Stimulated activated CD8-positive, alpha-beta memory T cell treated with anti-CD3 and anti-CD28 coated beads, Interleukin-7, amount 100 ng/mL, for 48 hours (primary cell): ENCODE results near the gene TEAD3.

ENCODE experiments used
- DNase-seq, 2 donors: peaks; one replicate each; pipeline ENCODE4 v3.0.0-alpha.2; 2020; ENCODE audit warnings: low read depth in 1 of 2; ENCODE audit errors: extremely low read depth in 1 of 2

The TEAD3 gene

DNA sequence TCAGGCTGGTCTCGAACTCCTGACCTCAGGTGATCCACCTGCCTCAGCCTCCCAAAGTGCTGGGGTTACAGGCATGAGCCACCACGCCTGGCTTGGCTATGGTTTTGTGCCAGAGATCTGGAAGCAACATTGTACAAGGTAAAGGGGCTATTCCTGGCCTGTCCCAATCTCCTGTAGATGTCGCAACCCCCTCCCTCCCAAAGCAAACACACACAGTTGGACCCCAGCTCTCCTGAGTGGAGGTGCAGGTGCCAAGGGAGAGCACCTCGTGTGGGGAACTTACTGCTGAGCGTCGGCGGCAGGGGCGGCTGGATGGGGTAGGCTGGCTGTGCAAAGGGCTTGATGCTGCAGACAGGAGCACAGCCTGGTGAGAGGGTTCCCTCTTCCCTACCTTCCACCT, 19.9 kb downstream of the TEAD3 start:
- DNase-seq = no peak

DNA sequence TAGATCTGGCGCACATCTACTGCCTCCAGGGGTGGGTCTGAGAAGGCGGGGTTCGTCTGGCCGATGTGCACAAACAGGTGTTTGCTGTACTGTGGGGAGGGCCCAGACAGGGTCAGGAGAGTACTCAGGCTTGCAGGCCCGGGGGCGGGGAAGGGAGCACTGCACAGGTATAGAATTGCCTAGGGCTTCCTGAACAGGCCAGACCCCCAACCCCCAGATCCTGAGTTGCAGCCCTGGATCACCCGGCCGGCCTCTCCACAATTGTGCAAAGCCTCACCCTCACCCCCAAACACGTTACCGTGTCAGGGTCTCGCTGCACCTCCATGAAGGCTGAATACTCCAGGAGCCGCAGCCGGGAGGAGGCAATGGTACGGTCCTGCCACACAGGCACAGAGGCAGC, 20.9 kb downstream of the TEAD3 start:
- no peak for DNase-seq

DNA sequence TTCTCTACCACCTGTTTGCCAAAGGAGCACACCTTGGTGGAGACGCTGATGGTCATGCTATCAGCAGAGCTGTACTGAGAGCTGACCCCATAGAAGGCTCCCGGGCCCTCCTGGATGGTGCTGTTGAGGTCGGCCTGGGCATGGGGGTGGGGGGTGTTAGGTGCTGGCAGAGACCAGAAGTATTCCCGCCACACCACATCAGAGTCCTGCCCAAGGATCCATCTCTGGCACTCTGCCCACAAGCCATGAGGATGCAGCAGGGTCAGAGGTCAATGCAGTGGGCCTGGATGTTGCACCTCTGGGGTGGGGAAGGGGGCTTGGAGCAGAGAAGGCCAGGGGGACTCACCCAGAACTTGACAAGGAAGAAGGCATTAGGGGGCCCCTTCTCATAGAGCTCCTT, 21.3 kb downstream of the TEAD3 start:
- DNase-seq = no peak

DNA sequence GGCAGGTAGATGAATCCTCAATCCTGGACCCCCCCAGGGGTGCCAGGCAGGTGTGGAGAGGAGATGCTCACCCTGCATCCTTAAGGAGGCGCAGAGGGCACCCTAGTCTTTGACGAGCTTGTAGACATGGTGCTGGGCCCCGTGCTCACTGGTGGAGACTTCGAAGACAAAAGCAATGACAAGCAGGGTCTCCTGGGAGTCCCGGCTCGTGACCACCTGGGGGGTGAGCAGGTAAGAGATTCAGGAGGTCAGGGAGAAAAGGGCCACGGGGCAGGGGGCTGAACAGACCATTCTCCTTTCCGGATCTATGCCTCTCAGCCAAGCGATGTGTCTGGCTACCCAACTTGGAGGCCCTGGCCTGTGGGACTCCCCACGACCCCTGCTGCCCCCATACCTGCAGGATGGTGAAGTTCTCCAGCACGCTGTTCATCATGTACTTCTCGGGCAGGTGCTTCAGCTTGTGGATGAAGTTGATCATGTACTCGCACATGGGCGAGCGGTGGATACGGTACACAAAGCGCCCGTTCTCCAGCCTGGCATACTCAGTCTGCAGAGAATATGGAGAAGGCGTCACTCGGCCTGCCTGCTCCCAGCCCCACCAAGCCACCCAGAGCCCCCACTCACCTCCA, 21.8 kb downstream of the TEAD3 start:
- no peak for DNase-seq

DNA sequence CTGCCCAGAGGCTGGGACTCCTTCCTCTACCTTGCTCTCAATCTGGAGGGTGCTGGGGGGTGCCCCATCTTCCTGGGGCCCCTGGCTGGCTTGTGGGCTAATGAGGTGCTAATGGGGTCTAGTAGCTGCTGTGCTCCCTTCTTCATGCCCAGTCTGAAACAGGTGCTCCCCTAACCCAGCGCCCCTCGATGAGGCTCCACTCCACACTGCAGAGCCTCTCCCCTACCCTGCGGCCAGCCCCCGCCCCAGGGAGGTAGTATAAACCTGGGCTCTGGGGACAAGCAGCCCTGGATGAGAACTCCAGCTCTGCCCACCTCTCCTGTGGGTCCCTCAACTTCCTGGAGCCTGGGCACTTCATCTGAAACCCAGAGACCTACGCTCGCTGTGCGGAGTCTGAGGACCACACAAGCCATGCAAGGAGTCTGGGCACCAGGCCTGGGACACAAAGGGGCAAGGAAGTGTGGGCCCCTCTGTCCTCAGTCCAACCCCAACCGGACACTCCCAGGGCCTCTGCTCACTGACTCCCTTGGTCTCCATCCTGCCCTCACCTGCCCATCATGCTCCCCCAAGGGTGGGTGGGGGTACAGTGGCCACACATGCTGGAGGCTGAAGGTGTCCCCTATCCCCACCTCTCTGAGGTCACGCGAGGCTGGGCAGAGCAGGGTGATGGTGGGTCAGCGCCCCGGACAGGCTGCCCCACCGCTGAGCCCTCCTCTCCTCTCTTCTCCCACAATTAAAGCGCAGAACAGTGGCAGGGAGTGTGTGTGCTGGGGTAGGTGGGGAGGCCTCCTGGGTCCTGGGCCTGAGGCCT, 22.5 kb downstream of the TEAD3 start:
- DNase-seq = no peak

DNA sequence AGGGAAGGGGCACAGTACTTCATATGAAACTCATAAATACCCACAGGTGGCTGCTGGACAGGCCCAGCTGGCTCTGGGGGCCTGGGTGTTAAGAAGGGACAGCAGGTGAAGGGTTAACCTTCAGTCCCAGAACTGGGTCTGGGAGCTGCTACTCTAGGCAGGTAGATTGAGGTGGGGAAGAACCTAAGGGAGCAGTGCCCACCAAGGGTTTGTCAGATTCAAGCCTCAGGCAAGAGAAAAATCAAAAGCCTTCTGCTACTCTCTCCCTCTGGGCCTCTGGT, 23.1 kb downstream of the TEAD3 start:
- no peak for DNase-seq

DNA sequence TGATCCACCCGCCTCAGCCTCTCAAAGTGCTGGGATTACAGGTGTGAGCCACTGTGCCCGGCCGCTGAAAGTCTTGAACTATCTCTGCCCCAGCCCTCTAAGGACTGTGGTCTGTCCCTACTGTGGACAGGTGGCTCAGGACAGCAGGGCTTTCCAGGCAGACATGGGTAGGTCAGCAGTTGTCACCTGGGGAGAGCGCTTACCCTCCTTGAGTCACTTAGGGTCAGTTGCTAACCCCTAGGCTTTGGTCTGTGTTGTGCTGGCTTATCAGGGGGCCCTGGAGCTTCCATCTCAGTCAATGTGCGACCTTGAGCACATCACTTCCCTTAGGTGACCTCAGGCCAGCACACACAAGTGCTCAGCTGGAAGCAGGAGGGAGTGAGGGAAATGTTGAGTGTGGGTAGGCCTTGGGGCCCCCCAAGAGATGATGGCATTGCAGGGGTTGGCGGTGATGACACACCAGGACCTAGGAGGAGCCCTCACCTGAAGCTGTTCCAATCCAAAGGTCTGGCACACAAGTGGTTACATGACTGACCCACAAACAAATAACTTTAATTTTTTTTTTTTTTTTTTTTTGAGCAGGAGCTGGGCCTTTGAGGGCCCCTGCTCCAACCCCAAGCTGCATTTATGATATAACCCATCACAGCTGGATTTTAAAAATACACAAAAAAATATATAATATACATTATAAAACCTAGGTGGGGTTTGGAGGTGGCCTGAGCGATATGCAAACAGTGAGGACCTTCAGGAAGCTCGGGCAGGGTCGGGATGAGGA, 23.6 kb downstream of the TEAD3 start:
- DNase-seq = peak in 1 of 2 donors; percentile 23

DNA sequence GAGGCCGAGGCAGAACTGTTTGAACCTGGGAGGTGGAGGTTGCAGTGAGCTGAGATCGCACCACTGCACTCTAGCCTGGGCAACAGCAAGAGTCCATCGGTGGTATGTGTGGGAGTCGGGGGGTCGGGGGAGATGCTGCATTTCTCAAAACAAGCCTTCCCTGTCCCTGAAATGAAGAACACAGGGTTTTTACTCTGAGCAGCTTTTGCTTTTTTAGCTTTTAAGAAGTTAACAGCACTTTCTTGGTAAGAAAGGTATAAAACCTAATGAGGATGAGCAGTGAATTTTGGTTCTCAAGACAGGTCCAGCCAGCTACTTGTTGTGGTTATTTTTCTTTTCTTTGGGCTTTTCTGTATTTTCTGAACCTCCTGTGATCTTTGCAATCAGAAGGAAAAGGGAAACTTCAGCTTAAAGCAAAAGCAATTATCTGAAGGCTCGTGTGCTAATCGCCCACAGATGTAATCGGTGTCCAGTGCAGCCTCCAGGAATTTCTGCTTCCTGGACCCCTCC, 25.0 kb downstream of the TEAD3 start:
- DNase-seq = no peak

DNA sequence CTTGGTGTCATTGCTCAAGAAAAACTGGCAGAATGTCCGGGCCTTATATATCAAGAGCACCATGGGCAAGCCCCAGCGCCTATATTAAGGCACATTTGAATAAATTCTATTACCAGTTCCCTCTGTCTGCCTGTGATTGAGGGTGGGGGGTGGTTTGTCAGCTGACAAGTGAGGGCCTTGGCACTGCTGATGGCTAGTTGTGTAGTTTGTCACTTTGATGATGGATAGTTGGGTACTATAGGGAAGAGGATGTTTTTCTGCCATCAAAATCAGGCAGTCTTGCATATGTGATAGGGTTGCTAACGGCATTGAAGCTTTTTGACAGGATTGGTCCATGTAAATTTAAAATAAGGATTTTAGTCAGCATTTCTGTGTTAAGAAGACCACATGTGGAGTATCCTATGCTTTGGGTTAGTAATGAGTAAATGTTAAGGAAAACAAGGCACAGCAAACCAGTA, 26.2 kb downstream of the TEAD3 start:
- no peak for DNase-seq

DNA sequence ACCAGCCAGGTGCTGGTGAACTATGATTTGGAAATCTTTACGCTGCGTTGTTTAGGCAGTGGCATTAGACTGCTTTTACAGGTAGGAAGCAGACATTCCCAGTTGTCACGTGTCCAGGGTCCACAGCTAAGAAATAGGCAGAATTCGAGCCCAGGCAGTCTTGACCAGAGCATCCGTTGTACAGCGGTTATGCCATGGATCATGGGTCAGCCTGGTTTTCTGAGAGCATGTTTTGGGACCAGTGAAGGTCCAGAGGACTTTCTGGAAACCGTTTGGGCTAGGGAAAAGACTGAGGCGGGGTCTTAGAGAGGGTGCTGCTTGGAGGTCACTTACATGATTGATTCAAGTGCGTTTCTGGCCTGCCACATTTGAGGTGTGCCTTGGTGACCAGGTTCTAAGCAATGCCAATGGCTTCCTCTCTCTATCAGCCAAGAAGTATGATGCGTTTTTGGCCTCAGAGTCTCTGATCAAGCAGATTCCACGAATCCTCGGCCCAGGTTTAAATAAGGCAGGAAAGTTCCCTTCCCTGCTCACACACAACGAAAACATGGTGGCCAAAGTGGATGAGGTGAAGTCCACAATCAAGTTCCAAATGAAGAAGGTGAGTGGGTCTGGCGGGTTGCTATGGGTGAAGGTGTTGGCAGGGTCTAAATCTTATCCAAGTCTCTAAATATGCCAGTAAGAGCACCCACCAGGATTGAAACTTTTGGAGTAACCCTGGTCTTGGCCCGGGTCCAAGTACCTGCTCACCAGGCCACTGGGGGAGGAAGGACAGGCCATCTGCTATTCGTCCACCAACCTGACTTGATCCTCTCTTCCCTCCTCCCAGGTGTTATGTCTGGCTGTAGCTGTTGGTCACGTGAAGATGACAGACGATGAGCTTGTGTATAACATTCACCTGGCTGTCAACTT, 26.9 kb downstream of the TEAD3 start:
- DNase-seq = no peak

DNA sequence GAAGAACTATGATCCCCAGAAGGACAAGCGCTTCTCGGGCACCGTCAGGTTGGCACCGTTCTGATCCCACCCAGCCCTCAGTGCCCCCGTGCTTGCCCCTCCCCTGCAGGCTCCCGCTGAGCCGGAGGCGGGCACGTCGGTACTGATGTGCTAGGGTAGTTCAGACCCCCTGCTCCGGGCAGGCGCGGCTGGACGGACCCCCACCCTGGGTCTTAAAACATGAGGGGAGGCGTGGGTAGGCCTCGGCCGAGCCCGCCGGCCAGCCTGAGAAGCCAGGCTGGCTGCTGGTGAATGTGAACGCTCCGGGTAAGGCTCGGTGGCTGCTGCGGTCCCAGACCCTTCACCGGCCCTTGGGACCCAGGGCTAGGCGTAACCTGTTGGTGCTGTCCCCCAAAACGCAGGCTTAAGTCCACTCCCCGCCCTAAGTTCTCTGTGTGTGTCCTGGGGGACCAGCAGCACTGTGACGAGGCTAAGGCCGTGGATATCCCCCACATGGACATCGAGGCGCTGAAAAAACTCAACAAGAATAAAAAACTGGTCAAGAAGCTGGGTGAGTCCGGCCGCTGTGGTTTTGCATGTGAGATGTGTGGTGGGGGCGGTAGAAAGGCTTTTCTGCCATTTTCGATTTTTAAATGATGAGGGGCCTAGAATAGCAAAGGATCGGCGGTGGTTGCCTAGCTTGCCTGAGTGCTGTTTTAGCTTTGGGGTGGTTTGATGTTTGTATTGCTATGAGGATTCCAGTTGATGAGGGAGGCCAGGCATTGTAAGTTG, 27.7 kb downstream of the TEAD3 start:
- no peak for DNase-seq

DNA sequence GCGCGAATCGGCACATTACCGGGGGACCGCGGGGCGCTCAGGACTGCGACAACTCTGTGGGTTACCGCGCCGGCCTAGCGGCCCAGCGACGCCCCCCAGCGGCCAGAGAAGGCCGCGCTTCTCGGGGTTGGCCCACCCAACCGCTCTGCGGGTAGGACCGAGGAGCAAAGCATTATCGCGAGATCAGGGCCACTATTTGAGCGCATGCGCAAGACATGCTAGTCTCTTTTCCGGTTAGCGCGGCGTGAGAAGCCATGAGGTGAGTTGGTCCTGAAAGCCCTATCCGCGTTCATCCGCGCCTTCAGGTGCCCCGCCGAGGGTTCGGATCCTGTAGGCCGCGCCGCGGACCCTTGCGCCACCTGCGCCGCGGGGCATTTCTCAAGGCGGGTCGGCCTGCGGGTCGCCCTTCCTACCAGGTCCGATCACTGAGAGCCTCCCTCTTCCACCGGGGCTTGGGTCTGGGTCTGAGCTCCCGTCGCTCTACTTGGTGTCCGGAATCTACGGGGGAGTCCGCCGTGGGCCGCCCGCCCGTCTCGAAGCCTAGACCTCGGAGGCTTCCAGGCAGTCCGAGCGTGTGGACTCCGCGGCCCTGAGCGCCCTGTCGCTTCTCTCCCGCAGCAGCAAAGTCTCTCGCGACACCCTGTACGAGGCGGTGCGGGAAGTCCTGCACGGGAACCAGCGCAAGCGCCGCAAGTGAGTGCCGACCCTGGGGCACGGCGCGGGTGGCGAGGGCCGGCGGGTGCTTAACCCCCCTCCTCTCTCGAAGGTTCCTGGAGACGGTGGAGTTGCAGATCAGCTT, 28.5 kb downstream of the TEAD3 start, which contains the start of gene RPL10A:
Gene RPL10A, plus strand, starts transcription at position 221 of the 799 bp plus-strand sequence. Its CDS starts 34 bp downstream, at position 255.
- peak; percentile 91 to 95 for DNase-seq

DNA sequence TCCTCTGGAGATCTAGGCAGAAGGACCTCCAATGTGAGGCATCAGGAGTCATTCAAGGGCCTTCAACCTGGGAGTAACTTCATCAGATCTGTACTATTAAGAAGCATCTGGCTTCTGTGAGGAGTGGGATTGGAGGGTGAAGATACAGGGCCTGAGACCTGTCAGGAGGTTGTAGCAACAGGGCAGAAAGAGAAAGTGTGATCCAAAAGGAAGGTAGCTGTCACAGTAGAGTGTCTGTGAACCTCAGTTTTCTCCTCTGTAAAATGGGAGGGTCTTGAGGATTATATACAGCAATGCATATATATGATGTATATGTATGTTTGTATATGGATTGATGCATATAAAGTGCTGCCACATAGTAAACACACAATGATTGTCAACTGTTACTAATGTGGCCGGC, 31.2 kb downstream of the TEAD3 start:
- no peak for DNase-seq

DNA sequence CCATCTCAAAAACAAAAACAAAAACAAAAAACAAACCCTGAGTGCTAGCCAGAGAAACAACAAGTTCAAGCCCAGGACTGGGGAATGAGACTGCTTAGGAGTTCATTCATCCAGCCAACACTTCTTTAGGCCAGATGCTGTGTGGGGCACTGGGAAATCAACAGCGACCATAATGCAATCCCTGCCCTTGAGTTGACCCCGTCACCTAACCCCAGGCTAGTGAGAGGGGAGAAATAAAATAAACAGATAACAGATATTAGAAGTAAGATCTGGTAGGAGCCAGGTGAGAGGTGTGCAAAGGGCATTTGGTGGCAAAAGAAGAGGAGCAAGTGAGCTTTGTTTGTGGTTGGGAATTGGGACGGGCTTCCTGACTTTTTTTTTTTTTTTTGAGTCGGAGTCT, 33.6 kb downstream of the TEAD3 start:
- DNase-seq = no peak

DNA sequence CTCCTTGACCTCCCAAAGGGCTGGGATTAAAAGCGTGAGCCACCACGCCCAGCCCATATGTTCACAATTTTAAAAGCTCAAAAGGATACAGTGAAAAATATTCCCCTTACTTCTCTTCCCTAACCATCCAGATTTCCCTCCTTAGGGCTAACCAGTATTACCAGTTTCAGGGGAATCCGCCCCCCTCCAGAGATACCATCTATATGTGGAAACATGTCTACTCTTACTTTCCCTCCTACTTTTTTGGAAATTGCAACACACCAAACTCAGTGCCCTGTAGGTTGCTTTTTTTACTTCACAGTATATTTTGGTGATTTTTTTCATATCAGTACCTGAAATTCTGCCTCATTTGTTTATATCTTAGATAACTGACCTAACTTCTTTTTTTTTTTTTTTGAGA, 35.6 kb downstream of the TEAD3 start:
- no peak for DNase-seq

DNA sequence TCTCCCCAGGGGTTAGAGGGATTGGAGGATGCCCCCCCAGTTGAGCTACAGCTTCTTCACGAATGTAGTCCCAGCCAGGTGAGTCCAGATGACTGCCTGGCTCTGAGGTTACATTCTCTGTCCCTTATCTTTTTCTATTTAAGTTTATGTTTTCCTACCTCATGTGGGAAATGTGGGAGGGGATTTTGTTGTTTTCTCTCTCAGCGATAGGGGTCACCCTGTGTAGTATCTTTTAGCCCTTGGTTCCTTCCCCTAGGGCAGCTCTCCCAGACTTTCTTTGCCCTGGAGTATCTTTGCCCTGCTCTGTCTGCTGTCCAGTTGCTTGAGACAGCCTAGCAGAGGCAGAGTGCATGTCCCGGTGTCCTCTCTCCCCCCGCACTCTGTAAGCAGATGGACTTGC, 39.0 kb downstream of the TEAD3 start:
- DNase-seq = no peak

DNA sequence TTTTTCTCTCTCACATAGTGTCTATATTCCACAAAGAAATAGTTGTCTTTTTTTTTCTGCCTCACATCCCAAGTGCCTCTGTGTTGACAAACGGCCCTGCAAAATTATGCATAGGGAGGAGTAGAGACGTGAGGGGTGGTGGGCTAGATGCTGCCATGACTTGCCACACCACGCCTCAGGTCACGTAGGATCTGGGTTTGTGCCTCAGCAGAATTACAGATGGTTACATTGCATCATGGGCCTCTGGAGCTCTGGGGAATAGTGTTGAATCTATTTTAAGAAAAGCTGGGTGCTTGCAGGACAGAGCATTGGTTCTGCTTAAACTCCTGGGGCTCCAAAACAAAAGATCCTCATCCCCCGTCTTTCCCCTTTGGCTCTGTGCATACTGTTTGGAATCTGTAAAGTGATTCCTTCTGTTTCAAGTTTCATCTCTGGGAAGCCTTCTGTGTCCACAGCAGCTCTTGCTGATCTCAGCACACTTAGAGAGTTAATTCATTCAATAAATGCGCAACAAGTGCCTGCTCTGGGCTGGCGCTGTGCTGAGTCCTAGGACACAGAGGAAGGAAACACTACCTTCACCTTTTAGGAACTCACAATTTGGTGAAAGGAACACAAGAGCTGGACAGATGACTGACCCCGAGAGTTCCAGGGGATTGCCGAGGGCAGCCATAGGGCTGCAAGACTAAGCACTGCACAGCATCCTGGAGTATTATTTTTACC, 42.3 kb downstream of the TEAD3 start:
- no peak for DNase-seq

DNA sequence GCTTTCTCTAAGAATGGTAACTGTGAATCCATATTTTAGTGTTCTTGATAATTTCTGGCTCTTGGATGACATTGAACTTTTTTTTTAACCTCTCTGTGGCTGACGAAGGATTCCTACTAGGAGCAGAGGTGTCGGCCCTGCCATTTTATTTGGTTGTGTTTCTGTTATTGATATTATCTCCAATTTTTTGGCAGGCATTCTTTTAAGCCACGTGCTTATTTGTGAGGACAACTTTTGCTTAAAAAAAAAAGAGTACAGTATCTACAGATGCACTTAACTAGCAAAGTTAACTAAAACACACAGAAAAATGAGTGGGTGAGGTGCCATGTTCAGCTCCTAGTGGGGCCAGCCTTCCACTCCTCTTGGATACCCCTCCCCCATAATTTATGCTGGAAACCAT, 43.6 kb downstream of the TEAD3 start:
- DNase-seq = no peak
